Peyer's patch (tissue), 4 donors: ENCODE data around the gene R3HDM4.

Source experiments
- POLR2A ChIP-seq, 2 donors: fragments of 450-650 bp; IDR thresholded peaks; one replicate each; pipeline ENCODE4 v1.5.1; 2017; ENCODE audit warnings: antibody characterized with exemption in 2 of 2, mild to moderate bottlenecking in 2 of 2, moderate library complexity in 2 of 2
- TF ChIP-seq, protein P1 (sequence below), 6 experiments: fragments of 450-650 bp in 4 of 6; fragments of 200-600 bp in 2 of 6; sonication (generic) in 1 of 6; IDR thresholded peaks; one replicate each; pipeline ENCODE4 v1.5.1; 2017 to 2019; ENCODE audit warnings: antibody characterized with exemption in 6 of 6, mild to moderate bottlenecking in 3 of 6, moderate library complexity in 1 of 6

GRCh38 chr19:898663-899062 lies 14.4 kb downstream of the R3HDM4 start:
- TF ChIP-seq, protein P1, sequence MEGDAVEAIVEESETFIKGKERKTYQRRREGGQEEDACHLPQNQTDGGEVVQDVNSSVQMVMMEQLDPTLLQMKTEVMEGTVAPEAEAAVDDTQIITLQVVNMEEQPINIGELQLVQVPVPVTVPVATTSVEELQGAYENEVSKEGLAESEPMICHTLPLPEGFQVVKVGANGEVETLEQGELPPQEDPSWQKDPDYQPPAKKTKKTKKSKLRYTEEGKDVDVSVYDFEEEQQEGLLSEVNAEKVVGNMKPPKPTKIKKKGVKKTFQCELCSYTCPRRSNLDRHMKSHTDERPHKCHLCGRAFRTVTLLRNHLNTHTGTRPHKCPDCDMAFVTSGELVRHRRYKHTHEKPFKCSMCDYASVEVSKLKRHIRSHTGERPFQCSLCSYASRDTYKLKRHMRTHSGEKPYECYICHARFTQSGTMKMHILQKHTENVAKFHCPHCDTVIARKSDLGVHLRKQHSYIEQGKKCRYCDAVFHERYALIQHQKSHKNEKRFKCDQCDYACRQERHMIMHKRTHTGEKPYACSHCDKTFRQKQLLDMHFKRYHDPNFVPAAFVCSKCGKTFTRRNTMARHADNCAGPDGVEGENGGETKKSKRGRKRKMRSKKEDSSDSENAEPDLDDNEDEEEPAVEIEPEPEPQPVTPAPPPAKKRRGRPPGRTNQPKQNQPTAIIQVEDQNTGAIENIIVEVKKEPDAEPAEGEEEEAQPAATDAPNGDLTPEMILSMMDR (IDR thresholded peaks at IDR 0.05): no peak
- no peak for TF ChIP-seq POLR2A (IDR thresholded peaks at IDR 0.05)
